Astrocyte of the spinal cord (primary cell): ENCODE results near the gene ZNRF3.

Experiments used
- DNase-seq: peaks from one replicate; pipeline ENCODE4 v3.0.0; 2011; ENCODE audit warnings: low read depth, low spot score
- H3K4me3 ChIP-seq: 2 replicates; pipeline ENCODE4 v1.5.1; 2011; ENCODE audit warnings: low read depth, mild to moderate bottlenecking, low read length, moderate library complexity
- in situ Hi-C: cut with HindIII; loops from 2 replicates; pipeline ENCODE4 v1.10.0; 2017; ENCODE audit warnings: low sequenced_read_pairs
- TF ChIP-seq, protein P1 (sequence below): IDR thresholded peaks from 2 replicates; pipeline ENCODE4 v1.5.1; 2012; ENCODE audit warnings: low read depth, mild to moderate bottlenecking, low read length, inconsistent platforms

Gene ZNRF3

DNA sequence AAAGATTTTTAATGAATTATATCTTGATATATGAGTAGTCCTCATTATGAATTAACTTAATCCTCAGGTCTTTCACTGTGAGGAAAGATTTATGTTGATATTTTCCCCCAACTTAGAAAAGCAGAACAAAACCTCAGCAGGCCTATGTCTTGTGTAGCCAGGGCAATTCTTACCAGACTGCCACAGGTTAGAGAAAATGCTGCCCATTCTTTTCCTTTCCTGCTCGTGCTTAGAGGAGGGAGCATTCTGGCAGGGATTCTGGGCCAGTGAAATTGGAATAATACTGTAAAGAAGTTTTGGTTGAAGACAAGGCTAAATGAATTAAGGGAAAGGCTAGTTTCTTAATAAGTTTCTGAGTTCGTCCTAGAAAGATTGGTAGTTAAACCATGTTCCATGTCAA is 56.6 kb downstream of the ZNRF3 start:
- TF ChIP-seq, protein P1, sequence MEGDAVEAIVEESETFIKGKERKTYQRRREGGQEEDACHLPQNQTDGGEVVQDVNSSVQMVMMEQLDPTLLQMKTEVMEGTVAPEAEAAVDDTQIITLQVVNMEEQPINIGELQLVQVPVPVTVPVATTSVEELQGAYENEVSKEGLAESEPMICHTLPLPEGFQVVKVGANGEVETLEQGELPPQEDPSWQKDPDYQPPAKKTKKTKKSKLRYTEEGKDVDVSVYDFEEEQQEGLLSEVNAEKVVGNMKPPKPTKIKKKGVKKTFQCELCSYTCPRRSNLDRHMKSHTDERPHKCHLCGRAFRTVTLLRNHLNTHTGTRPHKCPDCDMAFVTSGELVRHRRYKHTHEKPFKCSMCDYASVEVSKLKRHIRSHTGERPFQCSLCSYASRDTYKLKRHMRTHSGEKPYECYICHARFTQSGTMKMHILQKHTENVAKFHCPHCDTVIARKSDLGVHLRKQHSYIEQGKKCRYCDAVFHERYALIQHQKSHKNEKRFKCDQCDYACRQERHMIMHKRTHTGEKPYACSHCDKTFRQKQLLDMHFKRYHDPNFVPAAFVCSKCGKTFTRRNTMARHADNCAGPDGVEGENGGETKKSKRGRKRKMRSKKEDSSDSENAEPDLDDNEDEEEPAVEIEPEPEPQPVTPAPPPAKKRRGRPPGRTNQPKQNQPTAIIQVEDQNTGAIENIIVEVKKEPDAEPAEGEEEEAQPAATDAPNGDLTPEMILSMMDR = no peak
- no peak overlapping the region for H3K4me3 ChIP-seq
- in situ Hi-C loops = no loop called here
- no peak for DNase-seq

DNA sequence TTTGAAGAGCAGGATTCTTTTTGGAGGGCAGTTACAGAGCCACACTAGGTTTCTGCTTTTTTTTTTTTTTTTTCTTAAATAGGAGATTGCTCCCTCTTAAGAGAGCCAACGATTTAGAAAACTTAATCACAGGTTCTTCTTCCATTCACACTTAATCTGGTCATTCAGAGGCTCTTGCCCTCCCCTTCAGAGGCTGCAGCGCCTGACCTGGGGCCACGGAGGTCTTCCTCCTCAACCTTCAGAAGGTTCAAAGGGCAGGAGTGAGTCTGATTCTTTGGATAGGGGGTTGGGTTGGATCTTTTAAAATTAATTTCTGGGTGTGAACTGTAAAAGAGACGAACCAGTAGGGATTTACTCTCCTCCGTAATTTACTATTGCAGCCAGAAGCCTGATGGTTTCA is 57.1 kb downstream of the ZNRF3 start:
- TF ChIP-seq, protein P1 = no peak
- no peak for DNase-seq
- in situ Hi-C loops = no loop called here
- no peak overlapping the region for H3K4me3 ChIP-seq

DNA sequence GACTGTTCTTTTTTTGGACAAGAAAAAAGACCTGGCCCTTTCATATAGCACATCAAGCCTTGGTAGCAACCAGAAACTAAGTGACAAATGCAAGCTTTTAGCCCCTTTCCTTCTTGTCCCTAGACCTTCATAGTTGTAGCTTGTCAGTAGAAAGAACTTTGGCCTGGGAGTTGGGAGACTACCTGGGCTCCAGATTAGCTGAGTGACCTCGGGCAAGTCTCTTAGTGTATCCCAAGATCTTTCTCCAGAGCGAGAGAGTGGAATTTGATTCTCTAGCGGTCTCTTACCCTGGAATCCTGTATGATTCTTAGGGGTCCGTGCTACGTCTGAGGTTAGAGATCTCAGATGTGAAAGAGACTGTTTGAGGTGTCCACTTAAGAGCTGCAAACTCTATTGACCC is 59.0 kb downstream of the ZNRF3 start:
- no peak for DNase-seq
- H3K4me3 ChIP-seq = no peak overlapping the region
- in situ Hi-C loops = no loop called here
- TF ChIP-seq, protein P1 = no peak

DNA sequence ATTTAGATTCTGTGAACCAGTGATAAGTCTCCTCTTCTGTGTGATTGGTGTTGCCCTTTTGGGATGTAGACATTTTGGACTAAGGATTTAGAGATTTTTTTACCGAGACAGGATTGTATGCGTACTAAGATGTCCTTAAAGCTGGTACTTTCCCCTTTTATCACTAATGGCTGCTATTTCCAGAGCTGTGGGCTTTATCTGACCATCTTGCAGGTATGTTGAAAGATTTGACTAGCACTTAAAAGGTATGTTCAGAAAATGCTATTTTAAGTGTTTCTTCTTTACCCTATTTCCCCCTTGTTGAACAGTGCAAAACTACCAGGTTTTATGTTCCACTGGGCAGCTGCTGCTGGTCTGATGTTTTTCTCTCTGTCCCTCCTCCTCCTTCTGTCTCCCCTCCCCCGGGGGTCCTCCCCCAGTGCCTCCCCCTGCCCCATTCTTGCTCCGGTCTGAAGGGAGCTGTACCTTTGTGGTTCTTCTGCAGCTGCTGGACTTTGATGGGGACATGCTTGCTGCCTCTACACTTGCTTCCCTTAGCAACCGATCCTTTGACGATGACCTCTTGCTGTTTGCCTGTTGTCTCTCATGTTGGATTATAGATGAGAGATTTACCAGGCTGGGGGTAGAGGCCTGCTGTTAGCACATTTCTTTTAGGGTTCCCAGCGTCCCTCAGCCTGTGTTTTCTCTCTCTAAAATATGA is 59.6 kb downstream of the ZNRF3 start:
- TF ChIP-seq, protein P1 = no peak
- in situ Hi-C loops = no loop called here
- DNase-seq = no peak
- no peak overlapping the region for H3K4me3 ChIP-seq

DNA sequence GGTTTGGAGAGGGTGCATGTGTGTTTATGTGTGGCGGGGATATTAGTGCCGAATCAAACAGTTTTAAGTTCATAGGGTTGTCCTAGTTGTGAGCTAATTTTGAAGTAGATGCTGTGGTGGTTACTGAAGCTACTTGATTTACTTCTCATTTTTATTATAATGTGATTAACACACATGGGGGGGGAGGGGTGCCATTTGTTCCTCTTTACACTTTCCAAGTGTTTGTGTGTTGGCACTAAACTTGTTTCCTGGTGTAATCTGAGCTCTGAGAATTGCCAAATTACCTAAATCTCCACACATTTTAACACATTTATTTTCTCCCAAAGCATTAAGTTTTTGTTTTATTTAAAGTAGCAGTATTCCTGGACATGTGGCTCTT is 60.1 kb downstream of the ZNRF3 start:
- no peak overlapping the region for H3K4me3 ChIP-seq
- TF ChIP-seq, protein P1 = no peak
- DNase-seq = no peak
- in situ Hi-C loops = no loop called here

DNA sequence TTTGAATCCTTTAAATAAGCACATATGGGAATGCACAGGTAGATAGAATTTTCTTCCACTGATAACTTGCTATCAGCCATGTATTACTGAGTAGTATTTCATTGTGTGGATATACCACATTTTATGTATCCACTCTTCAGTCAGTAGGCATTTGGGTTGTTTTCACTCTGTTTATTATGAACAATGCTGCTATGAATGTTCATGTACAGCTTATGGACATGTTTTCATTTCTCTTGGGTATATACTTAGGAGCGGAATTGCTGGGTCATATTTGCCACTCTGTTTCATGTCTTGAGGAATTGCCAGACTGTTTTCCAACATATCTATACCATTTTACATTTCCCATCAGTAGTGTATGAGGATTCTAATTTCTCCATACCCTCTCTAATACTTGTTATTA is 63.8 kb downstream of the ZNRF3 start:
- no peak overlapping the region for H3K4me3 ChIP-seq
- in situ Hi-C loops = no loop called here
- TF ChIP-seq, protein P1 = no peak
- no peak for DNase-seq
